Measurements from ENCODE around the gene TMEM120A. TPM values are rescaled to one million over a fixed set of nuclear protein-coding genes. Genes with fewer than 3 reads are reported as not detected.

TMEM120A gene
- total and polyA plus RNA-seq, 12 donors, result 132 to 220 (median 152) TPM

- ATAC-seq, result peak in 6 of 8 donors; percentile 5 to 47 (median 28)
- Histone ChIP-seq H3K27ac (peak overlapping the region; percentile 78 to 95 (median 85)), H3K4me1 (peaks cover 34 to 71% (median 60%) of the 10 kb centered on the region in 9 donors), H3K9me3 (no peaks in the 10 kb centered on the region), H3K4me3 (no peak overlapping the region), H3K36me3 (peaks cover 0 to 29% (median 0%) of the 10 kb centered on the region in 9 donors), H3K27me3 (no peaks in the 10 kb centered on the region)
- WGBS, 2 donors, result 42 to 45% methylated on average over 9 of the region's 9 CpGs
- peak in 1 of 2 donors; percentile 30 for DNase-seq
- intact Hi-C loops (cut with DNase I), result loop anchor here in 5 of 10 donors (5.0 kb wide), 1 partner anchor 46 kb away; the partner anchor contains the start of gene POR (in 5 of the 5)
- TF ChIP-seq, protein P1, sequence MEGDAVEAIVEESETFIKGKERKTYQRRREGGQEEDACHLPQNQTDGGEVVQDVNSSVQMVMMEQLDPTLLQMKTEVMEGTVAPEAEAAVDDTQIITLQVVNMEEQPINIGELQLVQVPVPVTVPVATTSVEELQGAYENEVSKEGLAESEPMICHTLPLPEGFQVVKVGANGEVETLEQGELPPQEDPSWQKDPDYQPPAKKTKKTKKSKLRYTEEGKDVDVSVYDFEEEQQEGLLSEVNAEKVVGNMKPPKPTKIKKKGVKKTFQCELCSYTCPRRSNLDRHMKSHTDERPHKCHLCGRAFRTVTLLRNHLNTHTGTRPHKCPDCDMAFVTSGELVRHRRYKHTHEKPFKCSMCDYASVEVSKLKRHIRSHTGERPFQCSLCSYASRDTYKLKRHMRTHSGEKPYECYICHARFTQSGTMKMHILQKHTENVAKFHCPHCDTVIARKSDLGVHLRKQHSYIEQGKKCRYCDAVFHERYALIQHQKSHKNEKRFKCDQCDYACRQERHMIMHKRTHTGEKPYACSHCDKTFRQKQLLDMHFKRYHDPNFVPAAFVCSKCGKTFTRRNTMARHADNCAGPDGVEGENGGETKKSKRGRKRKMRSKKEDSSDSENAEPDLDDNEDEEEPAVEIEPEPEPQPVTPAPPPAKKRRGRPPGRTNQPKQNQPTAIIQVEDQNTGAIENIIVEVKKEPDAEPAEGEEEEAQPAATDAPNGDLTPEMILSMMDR (IDR thresholded peaks at IDR 0.05), result no peak
Observed at GRCh38 chr7:75963381-75963995, 30.9 kb downstream of the TMEM120A start.

DNA sequence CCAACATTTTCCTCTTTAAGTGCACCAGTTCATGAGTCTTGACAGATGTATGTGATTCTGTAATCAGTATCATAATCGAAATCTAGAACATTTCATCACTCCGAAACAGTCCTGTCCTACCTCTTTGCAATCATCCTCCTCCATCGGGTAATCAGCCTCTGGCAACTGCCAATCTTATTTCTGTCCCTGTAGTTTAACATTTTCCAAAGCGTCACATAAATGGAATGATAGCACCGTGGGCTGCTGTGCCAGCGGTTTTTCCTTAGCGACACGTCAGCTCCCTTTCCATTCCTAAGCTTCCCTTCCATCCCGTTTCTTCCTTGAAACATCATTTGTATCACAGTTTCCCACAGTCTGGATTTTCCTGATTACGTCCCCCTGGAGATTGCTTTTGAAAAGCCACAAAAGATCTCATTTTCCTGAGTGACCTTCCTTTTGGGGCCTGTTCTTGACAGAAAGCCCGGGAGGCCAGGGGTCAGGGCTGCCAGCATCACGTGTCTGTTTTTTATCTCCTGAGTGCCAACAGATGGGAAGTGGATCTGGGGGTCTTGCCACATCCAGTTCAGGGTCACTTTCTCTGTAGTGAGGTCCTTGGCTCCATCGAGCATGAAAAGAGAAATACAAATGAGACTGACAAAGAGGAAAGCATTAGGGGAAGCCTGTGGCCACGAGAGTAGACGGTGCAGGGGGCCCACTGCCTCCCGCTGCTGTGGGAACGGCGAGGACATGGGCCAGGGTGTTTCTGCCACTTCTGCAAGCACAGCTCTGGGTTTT is 31.6 kb downstream of the TMEM120A start:
- H3K27me3 ChIP-seq, result no peaks in the 10 kb centered on the region
- peaks cover 0 to 30% (median 0%) of the 10 kb centered on the region in 9 donors for H3K36me3 ChIP-seq
- intact Hi-C loops (cut with DNase I), result loop anchor here in 5 of 10 donors (5.0 kb wide), 1 partner anchor 45 kb away; the partner anchor contains the start of gene POR (in 5 of the 5)
- H3K4me1 ChIP-seq, result peaks cover 33 to 64% (median 53%) of the 10 kb centered on the region in 9 donors
- peak overlapping the region; percentile 78 to 95 (median 85) for H3K27ac ChIP-seq
- DNase-seq (peak; percentile 56 to 70), ATAC-seq (peak; percentile 2 to 55 (median 32))
- H3K9me3 ChIP-seq, result no peaks in the 10 kb centered on the region
- no peak overlapping the region for H3K4me3 ChIP-seq
- TF ChIP-seq, protein P1 (IDR thresholded peaks at IDR 0.05), result no peak
- 21 to 25% methylated on average over 18 of the region's 18 CpGs for WGBS, 2 donors

DNA sequence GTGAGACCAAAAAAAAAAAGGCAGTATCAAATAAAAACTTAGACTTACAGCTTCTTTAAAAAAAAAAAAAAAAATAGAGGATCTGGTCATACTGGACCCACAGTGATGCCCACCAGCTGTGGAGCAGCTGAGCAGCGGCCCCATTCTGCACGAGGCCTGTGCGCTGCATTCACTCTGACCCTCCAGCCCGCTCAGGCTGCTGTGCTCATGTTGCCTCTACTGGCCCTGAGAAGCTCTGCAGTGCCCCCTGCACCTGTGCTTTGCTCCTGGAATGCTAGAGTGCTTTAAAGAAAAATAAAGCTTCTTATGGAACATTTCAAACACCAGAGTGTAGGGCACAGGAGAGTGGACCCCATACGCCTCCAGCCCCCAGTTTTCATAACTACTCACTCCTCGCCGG is 33.2 kb downstream of the TMEM120A start:
- DNase-seq (no peak), ATAC-seq (no peak)
- Histone ChIP-seq H3K9me3 (no peaks in the 10 kb centered on the region), H3K27ac (peak overlapping the region in 3 of 10 donors; percentile 87 to 95 (median 92)), H3K36me3 (peaks cover 0 to 46% (median 7%) of the 10 kb centered on the region in 9 donors), H3K4me3 (no peak overlapping the region), H3K4me1 (peaks cover 27 to 49% (median 42%) of the 10 kb centered on the region in 9 donors), H3K27me3 (no peaks in the 10 kb centered on the region)
- intact Hi-C loops (cut with DNase I), result loop anchor here in 5 of 10 donors (5.0 kb wide), 1 partner anchor 44 kb away; the partner anchor contains the start of gene POR (in 5 of the 5)
- WGBS, 2 donors, result 88 to 93% methylated on average over 7 of the region's 7 CpGs
- TF ChIP-seq, protein P1 (IDR thresholded peaks at IDR 0.05), result peak in 2 of 9 donors; percentile 10 to 13

DNA sequence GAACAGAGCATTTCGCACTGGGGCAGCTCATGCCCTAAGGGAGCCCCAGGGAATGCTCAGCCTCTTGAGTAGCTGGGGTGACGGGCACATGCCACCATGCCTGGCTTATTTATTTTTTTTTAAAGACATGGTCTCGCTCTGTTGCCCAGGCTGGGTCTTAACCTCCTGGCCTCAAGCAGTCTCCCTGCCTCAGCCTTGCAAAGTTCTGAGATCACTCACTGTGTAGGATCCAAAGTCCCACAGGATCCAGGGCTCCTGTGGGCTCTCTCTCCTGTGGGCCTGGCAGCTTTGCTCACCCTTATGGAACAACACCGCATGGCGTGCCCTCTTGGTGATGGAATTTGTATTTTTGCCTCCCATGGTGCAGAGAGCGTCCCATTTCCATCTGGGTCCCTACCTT is 34.0 kb downstream of the TMEM120A start:
- peaks cover 19 to 40% (median 33%) of the 10 kb centered on the region in 9 donors for H3K4me1 ChIP-seq
- no peak overlapping the region for H3K27ac ChIP-seq
- H3K36me3 ChIP-seq, result peaks cover 0 to 54% (median 9%) of the 10 kb centered on the region in 9 donors
- intact Hi-C loops (cut with DNase I), result loop anchor here in 5 of 10 donors (5.0 kb wide), 1 partner anchor 43 kb away; the partner anchor contains the start of gene POR (in 5 of the 5)
- DNase-seq (no peak), ATAC-seq (no peak)
- H3K4me3 ChIP-seq, result no peak overlapping the region
- TF ChIP-seq, protein P1 (IDR thresholded peaks at IDR 0.05), result no peak
- WGBS, 2 donors, result 97 to 99% methylated on average over 6 of the region's 6 CpGs
- H3K9me3 ChIP-seq, result no peaks in the 10 kb centered on the region
- H3K27me3 ChIP-seq, result no peaks in the 10 kb centered on the region

Measured in heart right ventricle (tissue), 16 donors.